Thyroid gland (tissue), 4 donors: ENCODE measurements around the gene DMD. TPM values are rescaled to one million over a fixed set of nuclear protein-coding genes. Genes with fewer than 3 reads are reported as not detected.

ENCODE experiments used
- DNase-seq, 2 donors: peaks; one replicate each; pipeline ENCODE4 v3.0.0-alpha.2; 2019
- H3K27ac ChIP-seq, 3 donors: fragments of 200-600 bp; sonication (generic); 1 replicate in 2 of 3; 2 replicates in 1 of 3; pipeline ENCODE4 v1.5.1; 2016 to 2019; ENCODE audit warnings: mild to moderate bottlenecking in 1 of 3, moderate library complexity in 1 of 3
- H3K27me3 ChIP-seq: fragments of 200-600 bp; sonication (generic); one replicate; pipeline ENCODE4 v1.5.1; 2019
- H3K36me3 ChIP-seq, 2 donors: fragments of 200-600 bp; sonication (generic); one replicate each; pipeline ENCODE4 v1.5.1; 2016 to 2019
- H3K4me1 ChIP-seq, 2 donors: fragments of 200-600 bp; sonication (generic); one replicate each; pipeline ENCODE4 v1.5.1; 2017 to 2019
- H3K4me3 ChIP-seq, 3 donors: fragments of 200-600 bp; sonication (generic); replicated peaks in 1 of 3; 1 replicate in 2 of 3; 2 replicates in 1 of 3; pipeline ENCODE4 v1.5.1; 2016; ENCODE audit warnings: mild to moderate bottlenecking in 1 of 3
- H3K9me3 ChIP-seq: fragments of 200-600 bp; sonication (generic); one replicate; pipeline ENCODE4 v1.5.1; 2017
- POLR2A ChIP-seq, 2 donors: fragments of 450-650 bp; IDR thresholded peaks; one replicate each; pipeline ENCODE4 v1.6.1; 2017; ENCODE audit warnings: antibody characterized with exemption in 2 of 2, mild to moderate bottlenecking in 2 of 2, moderate library complexity in 1 of 2
- WGBS, 2 donors: methylation state at CpG; one replicate each; pipeline ENCODE4 v1.1.5; 2017; 5-methylcytosine and 5-hydroxymethylcytosine counted together
- intact Hi-C: fragments of 100-400 bp; cut with DNase I; formaldehyde crosslinking; loops from one replicate; pipeline ENCODE4 v1.15.1; 2023
- total RNA-seq, 4 donors: library from RNA; depleted of rRNA; stranded (reverse); fragments of >200 nt; gene quantifications; one replicate each; pipeline ENCODE4 v1.2.3, GENCODE V29; 2016
- TF ChIP-seq, protein P1 (sequence below), 6 experiments: fragments of 200-600 bp in 3 of 6; fragments of 450-650 bp in 3 of 6; sonication (generic) in 3 of 6; IDR thresholded peaks; one replicate each; pipeline ENCODE4 v1.5.1; 2016 to 2019; ENCODE audit warnings: antibody characterized with exemption in 6 of 6, mild to moderate bottlenecking in 2 of 6, inconsistent platforms in 1 of 6, moderate library complexity in 1 of 6

The DMD gene
- total RNA-seq, 4 donors from 2014 or later = 16.5 to 24.0 (median 21.7) TPM

DNA sequence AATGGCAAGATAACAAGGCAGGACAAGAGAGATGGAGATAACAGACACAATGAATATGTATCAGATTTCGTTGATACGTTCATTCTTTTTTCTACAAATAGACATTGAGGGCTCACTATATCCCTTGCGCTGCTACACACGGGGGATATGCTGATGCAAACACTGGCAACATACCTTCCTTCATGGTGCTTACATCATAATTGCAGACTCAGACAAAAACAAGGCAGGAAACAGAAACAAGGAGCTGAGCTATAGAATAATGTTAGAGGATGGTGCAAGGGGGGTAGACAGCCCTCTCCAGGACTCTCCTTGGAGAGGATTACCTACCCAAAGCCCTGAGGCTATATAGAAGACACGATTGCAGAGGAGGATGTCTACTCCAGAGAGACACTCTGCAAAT lies 1069.5 kb downstream of the DMD start:
- DNase-seq = no peak
- Histone ChIP-seq H3K9me3 (no peaks in the 10 kb centered on the region), H3K36me3 (no peaks in the 10 kb centered on the region), H3K4me3 (no peak overlapping the region), H3K27ac (no peak overlapping the region), H3K4me1 (no peaks in the 10 kb centered on the region), H3K27me3 (no peaks in the 10 kb centered on the region)
- intact Hi-C loops = no loop called here
- 83 to 87% methylated on average over 4 to 5 of the region's 5 CpGs for WGBS, 2 donors
- TF ChIP-seq POLR2A (IDR thresholded peaks at IDR 0.05) = no peak
- TF ChIP-seq, protein P1, sequence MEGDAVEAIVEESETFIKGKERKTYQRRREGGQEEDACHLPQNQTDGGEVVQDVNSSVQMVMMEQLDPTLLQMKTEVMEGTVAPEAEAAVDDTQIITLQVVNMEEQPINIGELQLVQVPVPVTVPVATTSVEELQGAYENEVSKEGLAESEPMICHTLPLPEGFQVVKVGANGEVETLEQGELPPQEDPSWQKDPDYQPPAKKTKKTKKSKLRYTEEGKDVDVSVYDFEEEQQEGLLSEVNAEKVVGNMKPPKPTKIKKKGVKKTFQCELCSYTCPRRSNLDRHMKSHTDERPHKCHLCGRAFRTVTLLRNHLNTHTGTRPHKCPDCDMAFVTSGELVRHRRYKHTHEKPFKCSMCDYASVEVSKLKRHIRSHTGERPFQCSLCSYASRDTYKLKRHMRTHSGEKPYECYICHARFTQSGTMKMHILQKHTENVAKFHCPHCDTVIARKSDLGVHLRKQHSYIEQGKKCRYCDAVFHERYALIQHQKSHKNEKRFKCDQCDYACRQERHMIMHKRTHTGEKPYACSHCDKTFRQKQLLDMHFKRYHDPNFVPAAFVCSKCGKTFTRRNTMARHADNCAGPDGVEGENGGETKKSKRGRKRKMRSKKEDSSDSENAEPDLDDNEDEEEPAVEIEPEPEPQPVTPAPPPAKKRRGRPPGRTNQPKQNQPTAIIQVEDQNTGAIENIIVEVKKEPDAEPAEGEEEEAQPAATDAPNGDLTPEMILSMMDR (IDR thresholded peaks at IDR 0.05) = no peak

DNA sequence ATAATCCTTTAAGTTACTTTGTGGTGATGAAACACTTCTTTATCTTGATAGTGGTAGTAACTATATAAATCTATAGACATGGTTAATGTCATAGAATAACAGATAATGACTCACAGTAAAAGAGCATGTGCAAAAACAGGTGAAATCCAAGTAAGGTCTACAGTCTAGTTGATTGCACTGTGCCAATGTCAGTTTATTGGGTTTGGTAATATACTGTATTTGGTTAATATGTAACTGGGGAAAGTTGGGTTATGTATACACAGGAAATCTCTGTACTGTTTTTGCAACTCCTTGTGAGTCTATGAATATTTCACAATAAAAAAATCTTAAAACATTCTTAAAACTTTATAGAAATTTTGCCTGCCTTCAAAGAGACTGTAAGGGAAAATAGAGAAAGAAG lies 1071.9 kb downstream of the DMD start:
- no peaks in the 10 kb centered on the region for H3K36me3 ChIP-seq
- H3K27me3 ChIP-seq = no peaks in the 10 kb centered on the region
- no peak overlapping the region for H3K4me3 ChIP-seq
- H3K4me1 ChIP-seq = no peaks in the 10 kb centered on the region
- intact Hi-C loops = no loop called here
- no peak for DNase-seq
- TF ChIP-seq POLR2A (IDR thresholded peaks at IDR 0.05) = no peak
- TF ChIP-seq, protein P1 (IDR thresholded peaks at IDR 0.05) = no peak
- H3K9me3 ChIP-seq = no peaks in the 10 kb centered on the region
- no peak overlapping the region for H3K27ac ChIP-seq

DNA sequence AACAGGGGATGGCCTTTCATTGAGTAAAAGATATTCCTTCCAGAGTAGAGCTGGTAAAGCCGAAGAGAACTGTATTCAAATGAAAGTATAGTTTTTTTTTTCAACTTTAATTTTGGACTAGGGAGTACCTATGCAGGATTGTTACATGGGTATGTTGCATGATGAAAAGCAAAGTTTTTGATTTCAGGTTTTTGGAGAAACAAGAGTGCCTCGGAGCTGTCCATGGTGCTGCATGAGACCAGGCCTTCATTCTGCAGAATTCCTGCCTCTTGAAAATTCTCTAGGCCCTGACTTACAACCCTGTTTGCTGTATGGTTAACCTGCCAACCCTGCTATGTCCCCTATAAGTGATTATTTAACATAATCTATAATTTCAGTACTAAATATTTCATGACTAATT lies 1073.8 kb downstream of the DMD start:
- no peaks in the 10 kb centered on the region for H3K4me1 ChIP-seq
- intact Hi-C loops = no loop called here
- no peaks in the 10 kb centered on the region for H3K27me3 ChIP-seq
- no peak overlapping the region for H3K4me3 ChIP-seq
- peak; percentile 2 to 15 for DNase-seq
- no peaks in the 10 kb centered on the region for H3K36me3 ChIP-seq
- H3K9me3 ChIP-seq = no peaks in the 10 kb centered on the region
- WGBS, 2 donors = 51 to 60% methylated on average over 2 of the region's 2 CpGs
- H3K27ac ChIP-seq = no peak overlapping the region
- TF ChIP-seq, protein P1 (IDR thresholded peaks at IDR 0.05) = no peak
- TF ChIP-seq POLR2A (IDR thresholded peaks at IDR 0.05) = no peak

DNA sequence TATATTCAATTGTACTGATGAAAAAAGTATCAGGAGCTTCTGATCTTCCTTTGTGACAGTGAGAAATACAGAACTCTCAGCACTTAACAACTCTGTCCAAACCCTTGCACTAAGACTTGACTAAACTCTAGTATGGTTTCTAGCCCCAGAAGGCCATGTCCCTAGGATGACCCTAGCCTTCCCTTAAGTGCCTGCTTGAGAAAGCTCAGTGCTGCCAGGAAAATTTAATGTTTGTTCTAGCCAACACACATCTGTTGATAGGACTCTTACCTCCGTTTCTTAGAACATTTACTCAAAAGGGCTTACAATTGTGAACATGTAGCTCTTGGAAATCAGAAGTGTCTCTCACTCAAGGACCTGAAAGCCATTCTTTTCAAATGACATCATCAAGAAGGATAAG lies 1084.4 kb downstream of the DMD start:
- no peak for TF ChIP-seq POLR2A (IDR thresholded peaks at IDR 0.05)
- TF ChIP-seq, protein P1 (IDR thresholded peaks at IDR 0.05) = no peak

DNA sequence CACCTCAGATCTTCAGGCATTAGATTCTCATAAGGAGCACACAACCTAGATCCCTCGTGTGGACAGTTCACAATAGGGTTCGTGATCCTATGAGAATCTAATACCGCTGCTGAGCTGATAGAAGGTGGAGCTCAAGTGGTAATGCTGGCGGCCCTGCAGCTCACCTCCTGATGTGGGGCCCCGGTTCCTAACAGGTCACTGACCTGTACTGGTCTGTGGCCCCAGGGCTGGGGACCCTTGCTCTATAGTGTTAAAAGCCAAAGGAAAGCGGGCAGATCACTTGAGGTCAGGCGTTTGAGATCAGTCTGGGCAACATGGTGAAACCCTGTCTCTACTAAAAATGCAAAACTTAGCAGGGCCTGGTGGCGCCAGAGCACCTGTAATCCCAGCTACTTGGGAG lies 1092.5 kb downstream of the DMD start:
- Histone ChIP-seq H3K9me3 (no peaks in the 10 kb centered on the region), H3K4me1 (no peaks in the 10 kb centered on the region), H3K4me3 (no peak overlapping the region), H3K27ac (no peak overlapping the region), H3K36me3 (no peaks in the 10 kb centered on the region), H3K27me3 (no peaks in the 10 kb centered on the region)
- no peak for DNase-seq
- WGBS, 2 donors = 94 to 100% methylated on average over 4 to 7 of the region's 8 CpGs
- TF ChIP-seq, protein P1 (IDR thresholded peaks at IDR 0.05) = no peak
- no peak for TF ChIP-seq POLR2A (IDR thresholded peaks at IDR 0.05)
- intact Hi-C loops = no loop called here

More for the DNA sequence above, 1084.4 kb downstream of the DMD start:
- Histone ChIP-seq H3K36me3 (no peaks in the 10 kb centered on the region), H3K4me1 (no peaks in the 10 kb centered on the region), H3K9me3 (no peaks in the 10 kb centered on the region), H3K27ac (no peak overlapping the region), H3K27me3 (no peaks in the 10 kb centered on the region), H3K4me3 (no peak overlapping the region)
- intact Hi-C loops = no loop called here
- 23 to 27% methylated on average over 1 of the region's 1 CpG for WGBS, 2 donors
- peak; percentile 6 to 9 for DNase-seq
